GM12878 (cell line): ENCODE data around the gene RBM45. TPM values are rescaled to one million over a fixed set of nuclear protein-coding genes. Genes with fewer than 3 reads are reported as not detected.

ENCODE experiments used
- ATAC-seq: fragments of 200-7000 bp; cut with Tn5 transposase; 3 replicates; pipeline ENCODE4 v1.9.1; 2020; ENCODE audit warnings: mild to moderate bottlenecking, moderate library complexity
- BruUV-seq: library from RNA; stranded (reverse); fragments of 400-500 nt; replicated peaks from 2 replicates; lab custom pipeline; 2021; lab: Mats Ljungman, UMichigan
- CTCF ChIA-PET: fragments of 300-600 bp; sonication (Branson Sonifier 250); formaldehyde crosslinking; extraction: SDS; loops from one replicate; lab custom pipeline; 2021; ENCODE audit warnings: inconsistent platforms; lab: Yijun Ruan, JAX
- POLR2A ChIA-PET: fragments of 350-600 bp; formaldehyde crosslinking; extraction: SDS; loops from one replicate; lab custom pipeline; 2021; ENCODE audit warnings: inconsistent platforms; lab: Charles Lee
- RAD21 ChIA-PET: fragments of 300-600 bp; sonication (Branson Sonifier 250); formaldehyde crosslinking; loops from one replicate; lab custom pipeline; 2023; ENCODE audit warnings: antibody characterized with exemption; ENCODE audit not compliant: unreplicated experiment; lab: Charles Lee
- SMC1A ChIA-PET: fragments of 300-600 bp; sonication (Branson Sonifier 250); formaldehyde crosslinking; loops from one replicate; lab custom pipeline; 2023; ENCODE audit not compliant: unreplicated experiment, uncharacterized antibody; lab: Charles Lee
- DNase-seq: peaks from one replicate; pipeline ENCODE4 v3.0.0-alpha.2; 2011; ENCODE audit warnings: low read depth, low spot score
- FAIRE-seq: peaks from 3 replicates; lab custom pipeline; 2011; peaks lifted over from hg19 to GRCh38; lab: Jason Lieb, UNC
- H2AFZ ChIP-seq: 2 replicates; pipeline ENCODE4 v1.6.0; 2011; ENCODE audit warnings: low read depth, low read length, control low read depth; ENCODE audit not compliant: control insufficient read depth
- H3K27ac ChIP-seq: 2 replicates; pipeline ENCODE4 v1.5.1; 2011; ENCODE audit warnings: control low read depth; ENCODE audit not compliant: control insufficient read depth, insufficient read depth
- H3K27me3 ChIP-seq, 2 experiments: replicated peaks in 1 of 2; 2 replicates each; pipeline versions ENCODE4 v1.6.0 to v1.6.1; 2011; ENCODE audit warnings: low read length in 1 of 2; ENCODE audit not compliant: control insufficient read depth in 2 of 2, insufficient read depth in 2 of 2
- H3K36me3 ChIP-seq, 2 experiments: 2 replicates each; pipeline ENCODE4 v1.5.1; 2011; ENCODE audit warnings: low read length in 1 of 2; ENCODE audit not compliant: control insufficient read depth in 2 of 2, insufficient read depth in 2 of 2
- H3K4me1 ChIP-seq: 2 replicates; pipeline ENCODE4 v1.6.1; 2011; ENCODE audit warnings: mild to moderate bottlenecking, low read length, moderate library complexity, mixed read lengths; ENCODE audit not compliant: control insufficient read depth, insufficient read depth
- H3K4me2 ChIP-seq: 2 replicates; pipeline ENCODE4 v1.6.0; 2011; ENCODE audit warnings: control low read depth; ENCODE audit not compliant: control insufficient read depth, insufficient read depth
- H3K4me3 ChIP-seq: fragments of 200-600 bp; sonication (generic); 2 replicates; pipeline ENCODE4 v1.5.1; 2016
- H3K79me2 ChIP-seq: 2 replicates; pipeline ENCODE4 v1.6.0; 2011; ENCODE audit warnings: low read length; ENCODE audit not compliant: control insufficient read depth, insufficient read depth
- H3K9ac ChIP-seq: 2 replicates; pipeline ENCODE4 v1.8.0; 2011; ENCODE audit warnings: low read length, control low read depth, mixed read lengths; ENCODE audit not compliant: control insufficient read depth, insufficient read depth
- H3K9me3 ChIP-seq: replicated peaks from 3 replicates; pipeline ENCODE4 v1.5.1; 2011; ENCODE audit warnings: mild to moderate bottlenecking, low read length; ENCODE audit not compliant: control insufficient read depth, insufficient read depth
- H4K20me1 ChIP-seq: 2 replicates; pipeline ENCODE4 v1.6.0; 2011; ENCODE audit not compliant: control insufficient read depth, insufficient read depth
- ATF7 ChIP-seq: fragments of 450-650 bp; IDR thresholded peaks from 2 replicates; pipeline ENCODE4 v1.6.1; 2016; ENCODE audit warnings: low read depth, mild to moderate bottlenecking
- BCL11A ChIP-seq: IDR thresholded peaks from 2 replicates; pipeline ENCODE4 v1.6.1; 2011; ENCODE audit warnings: low read depth, low read length
- BMI1 ChIP-seq: fragments of 450-650 bp; IDR thresholded peaks from 2 replicates; pipeline ENCODE4 v1.6.1; 2016; ENCODE audit warnings: mild to moderate bottlenecking, moderate library complexity, borderline replicate concordance
- CBX5 ChIP-seq: sonication (generic); IDR thresholded peaks from 2 replicates; pipeline ENCODE4 v1.6.1; 2016; ENCODE audit warnings: low read depth, moderate library complexity, mild to moderate bottlenecking, inconsistent platforms
- CHD1 ChIP-seq: IDR thresholded peaks from 2 replicates; pipeline ENCODE4 v1.6.1; 2012; ENCODE audit warnings: low read depth, low read length, improper control_type of control experiment
- FOXM1 ChIP-seq: IDR thresholded peaks from 2 replicates; pipeline ENCODE4 v1.6.1; 2012; ENCODE audit warnings: low read depth, mild to moderate bottlenecking, inconsistent platforms, low read length, moderate library complexity
- HCFC1 ChIP-seq: fragments of 150-350 bp; IDR thresholded peaks from 2 replicates; pipeline ENCODE4 v1.6.1; 2014; ENCODE audit warnings: low read length
- JUND ChIP-seq: IDR thresholded peaks from 2 replicates; pipeline ENCODE4 v1.6.1; 2012; ENCODE audit warnings: low read depth, mild to moderate bottlenecking, low read length, improper control_type of control experiment, moderate library complexity
- MTA2 ChIP-seq: fragments of 450-650 bp; IDR thresholded peaks from 2 replicates; pipeline ENCODE4 v1.6.1; 2016; ENCODE audit warnings: low read depth, mild to moderate bottlenecking, moderate library complexity
- PAX5 ChIP-seq: IDR thresholded peaks from 2 replicates; pipeline ENCODE4 v1.6.1; 2011; ENCODE audit warnings: low read depth, low read length, borderline replicate concordance
- SMAD1 ChIP-seq: fragments of 450-650 bp; IDR thresholded peaks from 2 replicates; pipeline ENCODE4 v1.6.1; 2018; ENCODE audit warnings: mild to moderate bottlenecking, low read depth; ENCODE audit not compliant: partially characterized antibody
- SRF ChIP-seq, 2 experiments: IDR thresholded peaks; 2 replicates each; pipeline ENCODE4 v1.6.1; 2011; ENCODE audit warnings: low read depth in 2 of 2, low read length in 2 of 2, mild to moderate bottlenecking in 1 of 2, moderate library complexity in 1 of 2
- SUPT20H ChIP-seq: IDR thresholded peaks from 2 replicates; pipeline ENCODE4 v1.6.1; 2011; ENCODE audit warnings: low read depth, mild to moderate bottlenecking, low read length, moderate library complexity, borderline replicate concordance; ENCODE audit not compliant: control insufficient read depth
- ZNF207 ChIP-seq: fragments of 450-650 bp; IDR thresholded peaks from 2 replicates; pipeline ENCODE4 v1.6.1; 2014; ENCODE audit warnings: antibody characterized with exemption, mild to moderate bottlenecking, borderline replicate concordance
- ZSCAN29 ChIP-seq: fragments of 450-650 bp; IDR thresholded peaks from 2 replicates; pipeline ENCODE4 v1.6.1; 2017; ENCODE audit warnings: mild to moderate bottlenecking, moderate library complexity
- WGBS: methylation state at CpG from one replicate; pipeline ENCODE4 v1.1.6; 2016; ENCODE audit warnings: low lambda C conversion rate; ENCODE audit not compliant: insufficient replicate concordance, insufficient coverage; ENCODE audit errors: missing lambda C conversion rate; 5-methylcytosine and 5-hydroxymethylcytosine counted together
- in situ Hi-C: fragments of 300-500 bp; cut with MboI; formaldehyde crosslinking; loops from 9 replicates; pipeline ENCODE4 v1.14.3; 2018; ENCODE audit warnings: mixed read lengths
- intact Hi-C: fragments of 100-400 bp; cut with micrococcal nuclease; formaldehyde crosslinking; loops from one replicate; pipeline ENCODE4 v1.14.2; 2022; ENCODE audit not compliant: unreplicated experiment
- polyA plus RNA-seq, 11 experiments: library from polyadenylated mRNA; depleted of rRNA in 4 of 11; unstranded in 6 of 11; stranded (reverse) in 5 of 11; fragments of >200 nt; fragmentation: Nextera tagmentation in 4 of 11; fragmentation: Illumina TruSeq in 1 of 11; extraction: Ambion mirVana in 4 of 11; extraction: Trizol in 1 of 11; gene quantifications; 1 replicate in 1 of 11; 2 replicates in 10 of 11; pipeline versions ENCODE4 v1.2.1 to v1.2.3, GENCODE V29; 2011 to 2016; ENCODE audit warnings: inconsistent platforms in 2 of 11, missing spikeins in 2 of 11, low read depth in 1 of 11
- total RNA-seq, 4 experiments: library from RNA; depleted of rRNA in 3 of 4; stranded (reverse); fragments of >200 nt in 3 of 4; fragmentation: Illumina TruSeq in 1 of 4; extraction: Trizol in 1 of 4; gene quantifications; 2 replicates each; pipeline versions ENCODE4 v1.2.1 to v1.2.3, GENCODE V29; 2013 to 2021

The RBM45 gene
- total and polyA plus RNA-seq, 10 of the 15 experiments (the other 5 are each of a cell fraction or from before 2014, with no cell fraction given): 6.2 to 21.7 (median 14.6) TPM

DNA sequence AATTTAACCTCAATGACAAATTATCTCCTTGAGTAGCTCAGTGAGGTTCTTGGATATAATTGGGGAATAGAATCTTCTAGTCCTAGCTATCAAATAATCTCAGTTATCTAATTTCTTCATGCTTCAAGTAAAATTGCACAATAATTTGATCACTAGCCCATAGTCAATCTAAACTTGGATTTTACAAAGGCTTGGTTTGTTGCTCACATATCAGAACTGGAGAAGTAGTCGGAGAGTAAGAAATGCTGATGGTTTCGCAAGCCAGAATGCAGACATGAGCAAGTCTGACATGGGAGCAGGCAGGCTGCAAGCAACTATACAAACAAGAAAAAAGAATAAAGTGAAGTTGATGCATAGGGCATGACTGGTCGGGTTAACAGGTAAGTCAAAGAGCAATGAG lies 28.0 kb upstream of the RBM45 start:
- H3K27me3 ChIP-seq: no peaks in the 10 kb centered on the region
- POLR2A ChIA-PET: no interaction called here
- TF ChIP-seq HCFC1: no peak
- TF ChIP-seq BMI1: no peak
- no peak for TF ChIP-seq FOXM1
- no peak for TF ChIP-seq ZNF207
- TF ChIP-seq SUPT20H: no peak
- no peak for TF ChIP-seq ATF7
- no peak for TF ChIP-seq PAX5
- no peak for TF ChIP-seq CBX5
- no peak for TF ChIP-seq ZSCAN29
- TF ChIP-seq JUND: no peak
- TF ChIP-seq SMAD1: no peak
- no peak for TF ChIP-seq BCL11A
- TF ChIP-seq CHD1: no peak
- TF ChIP-seq SRF (IDR thresholded peaks at IDR 0.05; ENCODE audit: low read depth in 2 of 2, low read length in 2 of 2): no peak
- TF ChIP-seq MTA2: no peak
- 45% methylated on average over 3 of the region's 3 CpGs for WGBS
- H3K4me1 ChIP-seq: no peaks in the 10 kb centered on the region
- SMC1A ChIA-PET: interaction anchor here (0.8 kb wide), 1 partner anchor 182 kb away, joined by 3 read pairs; no protein-coding TSS in a partner anchor
- no peaks in the 10 kb centered on the region for H4K20me1 ChIP-seq
- H3K36me3 ChIP-seq: no peaks in the 10 kb centered on the region
- BruUV-seq: no TSS peak
- no peaks in the 10 kb centered on the region for H3K9me3 ChIP-seq
- no peak for DNase-seq
- H2AFZ ChIP-seq: no peak overlapping the region
- no peak overlapping the region for H3K9ac ChIP-seq
- no peak overlapping the region for H3K4me3 ChIP-seq
- H3K4me2 ChIP-seq: no peak overlapping the region
- FAIRE-seq: no peak
- CTCF ChIA-PET: interaction anchor here (1.4 kb wide), 1 partner anchor 40 kb away, joined by 3 read pairs; no protein-coding TSS in a partner anchor
- RAD21 ChIA-PET: no interaction called here
- H3K79me2 ChIP-seq: no peaks in the 10 kb centered on the region
- intact Hi-C loops (no loop called here), in situ Hi-C loops (no loop called here)
- H3K27ac ChIP-seq: no peak overlapping the region
- no peak for ATAC-seq
